Measurements from ENCODE around the gene RPS25.

- TF ChIP-seq CTCF (IDR thresholded peaks at IDR 0.05) (no peak), EP300 (IDR thresholded peaks at IDR 0.05) (no peak)
Observed at GRCh38 chr11:119006656-119007055, 11.5 kb downstream of the RPS25 start.

Data from suprapubic skin (tissue), 3 donors.